Measurements from ENCODE around the gene PAGR1.

- TF ChIP-seq CTCF (IDR thresholded peaks at IDR 0.05): no peak
- TF ChIP-seq EZH2 (IDR thresholded peaks at IDR 0.05): no peak
Measured at GRCh38 chr16:29816694-29817441, 916 bp downstream of the PAGR1 start.
